NCI-H2029 treated with DMSO at 0.1 percent for 48 hours (cell line): ENCODE measurements around the gene SH2B2.
"Not testable (repeated sequence)": the region's sequence is repeated elsewhere in the genome, so short reads cannot be mapped to it uniquely, and the experiment has no call there.

Experiments
- DNase-seq: peaks from one replicate; lab custom pipeline; 2025; lab: John Stamatoyannopoulos, UW

Gene SH2B2

GRCh38 chr7:102287111-102287980 lies 678 bp downstream of the SH2B2 start:
- no peak for DNase-seq

- no peak for DNase-seq
Observed at GRCh38 chr7:102287981-102288278, 1.3 kb downstream of the SH2B2 start.

- no peak for DNase-seq
Observed at GRCh38 chr7:102288285-102288930, 1.7 kb downstream of the SH2B2 start.

GRCh38 chr7:102289057-102289456 lies 2.4 kb downstream of the SH2B2 start:
- no peak for DNase-seq

GRCh38 chr7:102291056-102291915 lies 4.6 kb downstream of the SH2B2 start:
- DNase-seq, result no peak

- DNase-seq, result no peak
Observed at GRCh38 chr7:102291916-102292267, 5.2 kb downstream of the SH2B2 start.

GRCh38 chr7:102292813-102293798 lies 6.4 kb downstream of the SH2B2 start:
- no peak for DNase-seq

- DNase-seq, result no peak
Observed at GRCh38 chr7:102294589-102294988, 7.9 kb downstream of the SH2B2 start.

GRCh38 chr7:102295346-102296178 lies 8.9 kb downstream of the SH2B2 start:
- DNase-seq, result no peak

- DNase-seq, result no peak
Observed at GRCh38 chr7:102296179-102296438, 9.4 kb downstream of the SH2B2 start.

GRCh38 chr7:102296514-102296913 lies 9.8 kb downstream of the SH2B2 start:
- no peak for DNase-seq

- DNase-seq, result no peak
Observed at GRCh38 chr7:102297487-102298218, 11.0 kb downstream of the SH2B2 start.

GRCh38 chr7:102300643-102301221 lies 14.1 kb downstream of the SH2B2 start:
- DNase-seq, result no peak

- not testable (repeated sequence) for DNase-seq
Observed at GRCh38 chr7:102301367-102301766, 14.7 kb downstream of the SH2B2 start.

GRCh38 chr7:102302025-102302424 lies 15.4 kb downstream of the SH2B2 start:
- no peak for DNase-seq

GRCh38 chr7:102303669-102304422 lies 17.2 kb downstream of the SH2B2 start:
- DNase-seq, result no peak

GRCh38 chr7:102304668-102305067 lies 18.0 kb downstream of the SH2B2 start:
- no peak for DNase-seq

GRCh38 chr7:102305414-102306268 lies 19.0 kb downstream of the SH2B2 start:
- no peak for DNase-seq
